MM.1S (cell line): Measurements from ENCODE around the gene TEKTIP1.

Experiments
- CTCF ChIP-seq: fragments of 300-600 bp; sonication (generic); IDR thresholded peaks from 2 replicates; pipeline ENCODE4 v1.5.1; 2016; ENCODE audit warnings: antibody characterized with exemption, low read length, mixed read lengths
- EZH2 ChIP-seq: fragments of 300-600 bp; sonication (generic); optimal IDR thresholded peaks from 2 replicates; pipeline ENCODE3; 2017; ENCODE audit warnings: low read depth, mild to moderate bottlenecking, antibody characterized with exemption, low read length, mixed read lengths
- EZH2phosphoT487 ChIP-seq: fragments of 300-600 bp; sonication (generic); IDR thresholded peaks from 2 replicates; pipeline ENCODE4 v1.6.1; 2018; ENCODE audit warnings: antibody characterized with exemption, low read length

- TF ChIP-seq EZH2phosphoT487 = no peak
- no peak for TF ChIP-seq CTCF
- no peak for TF ChIP-seq EZH2
These were observed 35.9 kb upstream of the TEKTIP1 start for GRCh38 chr19:3503036-3503572.
